G401.6 (cell line): ENCODE results near the gene CBLL2.
"Not testable (repeated sequence)": the region's sequence is repeated elsewhere in the genome, so short reads cannot be mapped to it uniquely, and the experiment has no call there.

Experiments
- FAIRE-seq: peaks from 2 replicates; lab custom pipeline; 2012; peaks lifted over from hg19 to GRCh38; lab: Jason Lieb, UNC

The CBLL2 gene

GRCh38 chrX:22272613-22273012, at the start of gene CBLL2:
CBLL2 (plus strand) TSS chrX:22272913; CDS start chrX:22272992, 79 bp downstream.
- FAIRE-seq: no peak

- FAIRE-seq: no peak
Observed at GRCh38 chrX:22234380-22234779, 38.3 kb upstream of the CBLL2 start.

GRCh38 chrX:22237479-22237878, 35.2 kb upstream of the CBLL2 start:
- FAIRE-seq: no peak

- no peak for FAIRE-seq
Observed at GRCh38 chrX:22246620-22247019, 26.1 kb upstream of the CBLL2 start.

GRCh38 chrX:22247169-22247568, 25.5 kb upstream of the CBLL2 start:
- no peak for FAIRE-seq

GRCh38 chrX:22248401-22248800, 24.3 kb upstream of the CBLL2 start:
- no peak for FAIRE-seq

GRCh38 chrX:22249371-22249770, 23.3 kb upstream of the CBLL2 start:
- FAIRE-seq: no peak

GRCh38 chrX:22268706-22269105, 4.0 kb upstream of the CBLL2 start:
- FAIRE-seq: no peak

GRCh38 chrX:22273714-22274317, 1.1 kb downstream of the CBLL2 start:
- no peak for FAIRE-seq

- no peak for FAIRE-seq
Observed at GRCh38 chrX:22276781-22277180, 4.1 kb downstream of the CBLL2 start.

GRCh38 chrX:22278375-22278774, 5.7 kb downstream of the CBLL2 start:
- no peak for FAIRE-seq

- not testable (repeated sequence) for FAIRE-seq
Observed at GRCh38 chrX:22289209-22289608, 16.5 kb downstream of the CBLL2 start.

GRCh38 chrX:22296871-22297270, 24.2 kb downstream of the CBLL2 start:
- FAIRE-seq: no peak

- FAIRE-seq: no peak
Observed at GRCh38 chrX:22300130-22300529, 27.4 kb downstream of the CBLL2 start.

- FAIRE-seq: no peak
Observed at GRCh38 chrX:22310779-22311178, 38.1 kb downstream of the CBLL2 start.

GRCh38 chrX:22313766-22314165, 41.1 kb downstream of the CBLL2 start:
- FAIRE-seq: no peak

GRCh38 chrX:22314211-22314610, 41.5 kb downstream of the CBLL2 start:
- FAIRE-seq: no peak

GRCh38 chrX:22314692-22315091, 42.0 kb downstream of the CBLL2 start:
- no peak for FAIRE-seq

GRCh38 chrX:22315151-22315550, 42.4 kb downstream of the CBLL2 start:
- no peak for FAIRE-seq

GRCh38 chrX:22320236-22320873, 47.6 kb downstream of the CBLL2 start:
- no peak for FAIRE-seq

GRCh38 chrX:22323541-22323940, 50.8 kb downstream of the CBLL2 start:
- FAIRE-seq: no peak
